Measurements from ENCODE around the gene TSR3. TPM values are rescaled to one million over a fixed set of nuclear protein-coding genes. Genes with fewer than 3 reads are reported as not detected.

The TSR3 gene
- total RNA-seq, 2 experiments from 2014 or later: 33.8 to 43.7 TPM

GRCh38 chr16:1356061-1356900 lies 4.6 kb upstream of the TSR3 start:
- Mint-ChIP-seq H3K27me3 (no peaks in the 10 kb centered on the region), H3K9me3 (no peaks in the 10 kb centered on the region), H3K36me3 (ENCODE audit: low read depth) (peaks cover 3% of the 10 kb centered on the region), H3K27ac (no peak overlapping the region), H3K4me3 (no peak overlapping the region), H3K4me1 (peaks cover 28% of the 10 kb centered on the region)
- no peak for DNase-seq
- POLR2A ChIA-PET: no interaction called here
- CTCF ChIA-PET: interaction anchor here (1.2 kb wide), 2 partner anchors 7 to 12 kb away, joined by 3 to 5 read pairs; no protein-coding TSS in a partner anchor

GRCh38 chr16:1355591-1355990 lies 3.9 kb upstream of the TSR3 start:
- ChIA-PET POLR2A (no interaction called here), CTCF (interaction anchor here (0.5 to 1.2 kb wide), 2 partner anchors 8 to 293 kb away, joined by 3 to 5 read pairs; no protein-coding TSS in a partner anchor)
- DNase-seq: no peak
- H3K4me1 Mint-ChIP-seq: peaks cover 31% of the 10 kb centered on the region
- H3K9me3 Mint-ChIP-seq: no peaks in the 10 kb centered on the region
- peaks cover 3% of the 10 kb centered on the region for H3K36me3 Mint-ChIP-seq (ENCODE audit: low read depth)
- no peak overlapping the region for H3K27ac Mint-ChIP-seq
- H3K27me3 Mint-ChIP-seq: no peaks in the 10 kb centered on the region
- no peak overlapping the region for H3K4me3 Mint-ChIP-seq

GRCh38 chr16:1354815-1355540 lies 3.3 kb upstream of the TSR3 start:
- ChIA-PET CTCF (interaction anchor here (0.5 to 1.2 kb wide), 2 partner anchors 9 to 294 kb away, joined by 3 to 5 read pairs; no protein-coding TSS in a partner anchor), POLR2A (interaction anchor here (0.6 kb wide), 1 partner anchor 11 kb away, joined by 3 read pairs; no protein-coding TSS in a partner anchor)
- peaks cover under 1% of the 10 kb centered on the region for H3K36me3 Mint-ChIP-seq (ENCODE audit: low read depth)

GRCh38 chr16:1351215-1351581 lies 480 bp downstream of the TSR3 start:
- peak overlapping the region; percentile 76 for H3K4me3 Mint-ChIP-seq
- H3K4me1 Mint-ChIP-seq: peaks cover 36% of the 10 kb centered on the region
- DNase-seq: no peak
- CTCF ChIA-PET: interaction anchor here (1.3 to 1.5 kb wide), 2 partner anchors 12 to 15 kb away, joined by 3 to 8 read pairs; no protein-coding TSS in a partner anchor
- POLR2A ChIA-PET: no interaction called here
- no peaks in the 10 kb centered on the region for H3K27me3 Mint-ChIP-seq
- H3K36me3 Mint-ChIP-seq (ENCODE audit: low read depth): no peaks in the 10 kb centered on the region
- H3K27ac Mint-ChIP-seq: peak overlapping the region; percentile 80
- no peaks in the 10 kb centered on the region for H3K9me3 Mint-ChIP-seq

More at GRCh38 chr16:1354815-1355540, 3.3 kb upstream of the TSR3 start:
- H3K4me3 Mint-ChIP-seq: no peak overlapping the region
- H3K27ac Mint-ChIP-seq: peak overlapping the region; percentile 19
- H3K4me1 Mint-ChIP-seq: peaks cover 36% of the 10 kb centered on the region
- no peaks in the 10 kb centered on the region for H3K9me3 Mint-ChIP-seq
- H3K27me3 Mint-ChIP-seq: no peaks in the 10 kb centered on the region
- no peak for DNase-seq

- CTCF ChIA-PET: interaction anchor here (1.2 to 1.5 kb wide), 3 partner anchors 13 to 15 kb away, joined by 3 to 8 read pairs (median 3); no protein-coding TSS in a partner anchor
- Mint-ChIP-seq H3K4me1 (peaks cover 36% of the 10 kb centered on the region), H3K27ac (no peak overlapping the region), H3K36me3 (ENCODE audit: low read depth) (no peaks in the 10 kb centered on the region), H3K27me3 (no peaks in the 10 kb centered on the region), H3K4me3 (peak overlapping the region; percentile 76), H3K9me3 (no peaks in the 10 kb centered on the region)
- no peak for DNase-seq
- POLR2A ChIA-PET: no interaction called here
Observed at GRCh38 chr16:1350691-1351090, 987 bp downstream of the TSR3 start.

- DNase-seq: no peak
- peaks cover 32% of the 10 kb centered on the region for H3K4me1 Mint-ChIP-seq
- POLR2A ChIA-PET: no interaction called here
- H3K4me3 Mint-ChIP-seq: peak overlapping the region; percentile 76
- no peaks in the 10 kb centered on the region for H3K36me3 Mint-ChIP-seq (ENCODE audit: low read depth)
- no peaks in the 10 kb centered on the region for H3K9me3 Mint-ChIP-seq
- H3K27me3 Mint-ChIP-seq: no peaks in the 10 kb centered on the region
- CTCF ChIA-PET: interaction anchor here (1.2 to 1.5 kb wide), 2 partner anchors 12 to 14 kb away, joined by 3 to 8 read pairs; no protein-coding TSS in a partner anchor
- H3K27ac Mint-ChIP-seq: no peak overlapping the region
Observed at GRCh38 chr16:1349951-1350350, 1.7 kb downstream of the TSR3 start.

GRCh38 chr16:1349351-1349750 lies 2.3 kb downstream of the TSR3 start:
- H3K4me1 Mint-ChIP-seq: peaks cover 30% of the 10 kb centered on the region
- DNase-seq: no peak

GRCh38 chr16:1348926-1349325 lies 2.8 kb downstream of the TSR3 start:
- H3K36me3 Mint-ChIP-seq (ENCODE audit: low read depth): no peaks in the 10 kb centered on the region
- H3K27ac Mint-ChIP-seq: peak overlapping the region; percentile 13
- ChIA-PET CTCF (interaction anchor here (1.0 kb wide), 1 partner anchor 102 kb away, joined by 3 read pairs; no protein-coding TSS in a partner anchor), POLR2A (no interaction called here)
- no peak for DNase-seq
- H3K4me3 Mint-ChIP-seq: no peak overlapping the region
- no peaks in the 10 kb centered on the region for H3K27me3 Mint-ChIP-seq
- H3K4me1 Mint-ChIP-seq: peaks cover 27% of the 10 kb centered on the region
- no peaks in the 10 kb centered on the region for H3K9me3 Mint-ChIP-seq

More at GRCh38 chr16:1349351-1349750, 2.3 kb downstream of the TSR3 start:
- POLR2A ChIA-PET: no interaction called here
- CTCF ChIA-PET: no interaction called here
- Mint-ChIP-seq H3K36me3 (ENCODE audit: low read depth) (no peaks in the 10 kb centered on the region), H3K4me3 (no peak overlapping the region), H3K9me3 (no peaks in the 10 kb centered on the region), H3K27me3 (no peaks in the 10 kb centered on the region), H3K27ac (peak overlapping the region; percentile 13)

GRCh38 chr16:1348441-1348840 lies 3.2 kb downstream of the TSR3 start:
- CTCF ChIA-PET: interaction anchor here (1.0 to 2.0 kb wide), 2 partner anchors 15 to 102 kb away, joined by 3 to 5 read pairs; no protein-coding TSS in a partner anchor
- Mint-ChIP-seq H3K9me3 (no peaks in the 10 kb centered on the region), H3K4me3 (no peak overlapping the region), H3K27me3 (no peaks in the 10 kb centered on the region), H3K27ac (no peak overlapping the region), H3K4me1 (peaks cover 24% of the 10 kb centered on the region), H3K36me3 (ENCODE audit: low read depth) (no peaks in the 10 kb centered on the region)
- no peak for DNase-seq
- POLR2A ChIA-PET: no interaction called here

- CTCF ChIA-PET: interaction anchor here (1.0 to 2.0 kb wide), 2 partner anchors 15 to 101 kb away, joined by 3 to 5 read pairs; no protein-coding TSS in a partner anchor
- DNase-seq: no peak
- H3K9me3 Mint-ChIP-seq: no peaks in the 10 kb centered on the region
- H3K36me3 Mint-ChIP-seq (ENCODE audit: low read depth): no peaks in the 10 kb centered on the region
- H3K4me3 Mint-ChIP-seq: no peak overlapping the region
- no peak overlapping the region for H3K27ac Mint-ChIP-seq
- POLR2A ChIA-PET: no interaction called here
- no peaks in the 10 kb centered on the region for H3K27me3 Mint-ChIP-seq
- H3K4me1 Mint-ChIP-seq: peaks cover 24% of the 10 kb centered on the region
Observed at GRCh38 chr16:1347962-1348361, 3.7 kb downstream of the TSR3 start.

GRCh38 chr16:1347286-1347855 lies 4.3 kb downstream of the TSR3 start:
- Mint-ChIP-seq H3K36me3 (ENCODE audit: low read depth) (no peaks in the 10 kb centered on the region), H3K4me1 (peaks cover 25% of the 10 kb centered on the region), H3K9me3 (no peaks in the 10 kb centered on the region), H3K27ac (no peak overlapping the region), H3K27me3 (no peaks in the 10 kb centered on the region), H3K4me3 (no peak overlapping the region)
- ChIA-PET CTCF (interaction anchor here (0.6 to 2.0 kb wide), 2 partner anchors 16 to 359 kb away, joined by 3 to 5 read pairs; partner anchors contain the start of gene MAPK8IP3), POLR2A (no interaction called here)
- no peak for DNase-seq

GRCh38 chr16:1346422-1347285 lies 5.0 kb downstream of the TSR3 start:
- Mint-ChIP-seq H3K4me1 (peaks cover 26% of the 10 kb centered on the region), H3K27me3 (no peaks in the 10 kb centered on the region)
- POLR2A ChIA-PET: no interaction called here

More at GRCh38 chr16:1346422-1347285, 5.0 kb downstream of the TSR3 start:
- Mint-ChIP-seq H3K4me3 (no peak overlapping the region), H3K9me3 (no peaks in the 10 kb centered on the region), H3K27ac (no peak overlapping the region), H3K36me3 (ENCODE audit: low read depth) (no peaks in the 10 kb centered on the region)
- no peak for DNase-seq
- CTCF ChIA-PET: interaction anchor here (0.6 to 2.0 kb wide), 2 partner anchors 17 to 360 kb away, joined by 3 to 5 read pairs; partner anchors contain the start of gene MAPK8IP3

Data from activated CD4-positive, alpha-beta T cell treated with anti-CD3 and anti-CD28 coated beads, Interleukin-2, amount 10 ng/mL, durations not matched to agents 7 days and 5 days (primary cell).